GM18909 (cell line): Measurements from ENCODE around the gene POLDIP3.
A peak's percentile ranks its signal among the peaks of the same experiment; 100 is the strongest.
"Not testable (repeated sequence)": the region's sequence is repeated elsewhere in the genome, so short reads cannot be mapped to it uniquely, and the experiment has no call there.

Experiments used
- ATAC-seq: cut with Tn5 transposase; IDR thresholded peaks from one replicate; pipeline ENCODE4 v1.9.1; 2021; ENCODE audit warnings: mild to moderate bottlenecking; ENCODE audit not compliant: unreplicated experiment, poor library complexity

Gene POLDIP3

DNA sequence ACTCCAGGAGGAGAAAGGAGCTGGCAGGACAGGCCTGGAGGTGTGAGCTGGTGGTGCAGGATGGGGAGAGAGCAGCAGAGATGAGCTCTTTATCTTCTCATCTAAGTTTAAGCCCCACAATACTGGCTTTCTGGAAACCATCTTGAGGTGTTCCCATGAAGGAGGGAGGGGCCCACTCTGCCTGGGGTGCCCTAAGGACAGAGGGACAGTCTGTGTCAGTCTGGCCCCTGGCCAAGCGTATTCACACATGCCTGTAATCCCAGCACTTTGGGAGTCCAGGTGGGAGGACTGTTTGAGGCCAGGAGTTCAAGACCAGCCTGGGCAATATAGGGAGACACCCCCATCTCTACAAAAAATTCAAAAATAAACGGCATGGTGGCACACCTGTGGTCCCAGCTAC, 52.0 kb downstream of the POLDIP3 start:
- ATAC-seq = no peak

DNA sequence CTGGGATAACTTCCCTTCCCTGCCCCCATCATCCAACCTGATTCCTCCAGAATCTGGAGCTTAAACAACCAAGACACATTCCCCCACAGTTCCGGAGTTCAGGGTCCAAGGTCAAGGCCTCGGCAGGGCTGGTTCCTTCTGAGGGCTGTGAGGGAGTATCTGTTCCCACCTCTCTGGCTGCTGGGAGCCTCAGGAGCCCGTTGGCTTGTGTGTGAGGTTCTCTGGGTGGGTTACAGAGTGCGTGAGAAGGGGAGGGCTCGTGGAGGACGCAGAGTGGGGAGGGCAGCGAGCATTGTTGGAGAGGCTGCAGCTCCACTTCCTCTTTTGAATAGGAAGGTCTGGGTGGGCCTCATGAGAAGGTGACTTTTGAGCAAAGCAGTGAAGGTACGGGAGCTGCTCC, 52.4 kb downstream of the POLDIP3 start:
- no peak for ATAC-seq

DNA sequence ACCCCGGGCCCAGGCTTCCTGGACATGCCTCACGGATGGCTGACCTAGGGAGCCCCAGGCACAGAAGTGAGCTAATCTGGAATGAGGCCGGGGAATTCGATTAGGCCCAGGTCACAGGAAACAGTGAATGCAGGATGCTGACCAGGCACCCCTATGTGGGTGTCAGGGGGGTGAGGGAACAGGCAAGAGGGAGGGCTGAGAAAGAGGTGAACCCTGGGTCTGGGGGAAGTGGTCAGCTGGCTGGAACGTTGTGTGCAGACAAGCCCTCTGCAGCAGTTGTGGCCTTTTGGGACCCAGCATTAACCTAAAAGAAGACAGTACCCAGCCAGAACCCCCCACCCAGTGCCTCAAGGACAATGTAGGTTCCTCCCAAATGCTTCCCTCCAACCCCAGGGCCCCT, 52.8 kb downstream of the POLDIP3 start:
- ATAC-seq = no peak

DNA sequence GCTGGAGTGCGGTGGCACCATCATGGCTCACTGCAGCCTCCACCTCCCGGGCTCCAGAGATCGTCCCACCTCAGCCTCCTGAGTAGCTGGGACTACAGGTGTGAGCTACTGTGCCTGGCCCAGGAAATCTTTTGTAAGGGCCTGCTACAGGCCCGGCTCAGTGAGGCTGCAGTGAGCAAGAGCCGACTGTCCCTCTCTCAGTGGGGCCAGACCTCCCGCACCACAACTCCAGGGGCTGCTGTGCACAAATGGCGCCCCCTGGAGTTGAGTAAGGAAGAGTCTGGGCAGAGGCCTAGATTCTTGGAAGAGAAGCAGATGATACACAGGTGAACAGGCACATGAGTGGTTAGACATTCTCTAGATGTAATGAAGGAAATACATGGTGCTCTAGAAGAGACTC, 53.9 kb downstream of the POLDIP3 start:
- no peak for ATAC-seq

DNA sequence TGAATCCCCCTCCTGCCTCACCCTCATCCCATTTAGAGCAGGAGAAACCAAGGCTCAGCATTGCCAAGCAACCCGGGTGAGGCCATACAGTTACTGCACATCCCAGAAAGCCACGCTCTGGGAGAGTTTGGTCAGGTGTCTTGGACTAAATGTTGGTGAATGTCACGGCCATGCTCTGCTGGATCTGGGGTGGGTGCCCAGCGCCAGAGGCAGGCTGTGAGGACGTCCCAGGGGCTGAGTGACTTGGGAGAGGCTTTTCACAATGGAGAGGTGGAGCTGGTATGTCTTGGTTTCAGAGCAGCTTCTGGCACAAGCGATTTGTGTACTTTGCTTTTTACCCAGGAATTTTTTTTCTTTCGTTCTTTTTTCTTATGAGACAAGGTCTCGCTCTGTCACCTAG, 54.3 kb downstream of the POLDIP3 start:
- ATAC-seq = no peak

DNA sequence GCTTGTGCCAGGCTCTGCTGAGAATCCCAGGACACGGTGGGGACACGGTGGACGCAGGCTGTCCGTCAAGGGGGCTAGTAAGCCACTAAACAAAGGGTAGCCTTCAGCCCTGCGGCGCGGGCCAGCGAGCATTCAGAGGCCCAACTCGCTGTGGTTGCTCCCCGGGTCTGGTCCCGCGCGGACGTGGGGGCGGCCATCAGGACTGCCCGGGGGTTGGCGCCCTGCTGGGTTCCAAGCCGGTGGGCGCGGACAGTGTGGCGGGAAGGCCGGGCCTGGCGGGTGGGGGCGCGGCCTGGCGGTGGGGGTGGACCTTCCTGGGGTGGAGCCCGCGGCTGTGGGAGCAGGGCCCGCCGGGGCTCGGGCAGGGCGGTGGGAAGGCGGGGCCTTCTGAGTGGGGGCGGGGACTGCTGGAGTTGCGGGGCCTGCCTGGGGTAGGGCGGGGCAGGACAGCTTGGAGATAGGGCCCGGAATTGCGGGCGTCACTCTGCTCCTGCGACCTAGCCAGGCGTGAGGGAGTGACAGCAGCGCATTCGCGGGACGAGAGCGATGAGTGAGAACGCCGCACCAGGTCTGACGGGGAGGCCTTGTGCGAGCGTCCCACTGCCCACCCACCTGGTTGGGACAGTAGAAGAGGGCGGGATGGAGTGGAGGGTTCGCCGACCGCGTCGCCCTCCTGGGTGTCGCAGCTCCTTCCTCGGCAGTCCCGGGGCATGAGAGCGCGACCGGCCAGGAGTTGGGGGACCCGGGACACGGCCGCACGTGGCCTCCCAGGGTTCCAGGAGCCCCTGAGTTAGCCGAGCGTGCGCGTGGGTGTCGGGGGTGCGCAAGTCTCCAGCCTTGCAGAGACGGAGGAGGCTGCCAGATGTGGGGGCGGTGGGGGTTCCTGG, 61.0 kb downstream of the POLDIP3 start, which contains the start of gene SERHL2:
TSS of gene SERHL2 (plus strand) at position 482 of the 887 bp plus-strand sequence. CDS start at position 547, 65 bp downstream.
- peak; percentile 66 for ATAC-seq

DNA sequence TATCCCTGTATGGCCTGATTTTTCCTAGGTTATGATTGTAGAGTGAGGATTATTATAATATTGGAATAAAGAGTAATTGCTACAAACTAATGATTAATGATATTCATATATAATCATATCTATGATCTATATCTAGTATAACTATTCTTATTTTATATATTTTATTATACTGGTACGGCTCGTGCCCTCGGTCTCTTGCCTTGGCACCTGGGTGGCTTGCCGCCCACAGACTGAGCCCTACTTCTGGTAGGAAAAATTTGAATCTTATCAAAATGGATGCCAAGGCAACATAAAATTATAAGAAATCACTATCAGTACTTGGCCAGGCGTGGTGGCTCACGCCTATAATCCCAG, 62.4 kb downstream of the POLDIP3 start:
- not testable (repeated sequence) for ATAC-seq

DNA sequence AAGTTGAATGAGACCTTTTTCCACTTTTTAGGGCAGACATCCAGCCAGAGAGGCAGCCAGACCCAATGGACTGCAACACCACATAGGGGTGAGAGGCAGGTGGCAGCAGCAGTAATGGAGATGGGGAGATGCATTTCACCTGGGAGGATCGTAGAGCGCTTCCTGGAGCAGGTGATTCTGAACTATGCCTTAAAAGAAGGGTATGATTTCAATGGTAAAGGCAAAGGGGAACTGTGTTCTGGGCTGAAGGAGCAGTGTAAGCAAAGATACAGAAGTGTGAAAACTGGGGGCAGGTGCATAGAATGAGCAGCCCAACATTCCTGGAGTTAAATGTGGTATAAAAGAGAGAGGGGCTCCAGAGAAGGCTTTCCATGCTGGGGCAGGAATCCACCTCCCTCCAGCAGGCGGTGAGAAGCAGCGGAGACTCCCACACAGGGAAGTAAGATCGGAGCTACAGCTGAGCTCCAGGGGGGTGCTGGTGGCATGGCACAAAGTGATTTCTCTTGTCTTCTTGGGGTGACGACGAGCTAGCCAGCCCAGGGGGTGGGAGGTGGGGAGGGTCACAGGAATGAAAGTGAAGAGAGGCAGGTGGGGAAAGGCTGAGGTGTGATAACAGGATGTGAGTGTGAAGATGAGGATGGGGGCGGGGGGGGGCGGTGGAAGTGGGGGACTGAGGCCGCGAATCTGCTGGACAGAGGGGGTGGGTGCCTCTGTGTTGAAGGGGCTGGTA, 65.2 kb downstream of the POLDIP3 start:
- ATAC-seq = no peak

DNA sequence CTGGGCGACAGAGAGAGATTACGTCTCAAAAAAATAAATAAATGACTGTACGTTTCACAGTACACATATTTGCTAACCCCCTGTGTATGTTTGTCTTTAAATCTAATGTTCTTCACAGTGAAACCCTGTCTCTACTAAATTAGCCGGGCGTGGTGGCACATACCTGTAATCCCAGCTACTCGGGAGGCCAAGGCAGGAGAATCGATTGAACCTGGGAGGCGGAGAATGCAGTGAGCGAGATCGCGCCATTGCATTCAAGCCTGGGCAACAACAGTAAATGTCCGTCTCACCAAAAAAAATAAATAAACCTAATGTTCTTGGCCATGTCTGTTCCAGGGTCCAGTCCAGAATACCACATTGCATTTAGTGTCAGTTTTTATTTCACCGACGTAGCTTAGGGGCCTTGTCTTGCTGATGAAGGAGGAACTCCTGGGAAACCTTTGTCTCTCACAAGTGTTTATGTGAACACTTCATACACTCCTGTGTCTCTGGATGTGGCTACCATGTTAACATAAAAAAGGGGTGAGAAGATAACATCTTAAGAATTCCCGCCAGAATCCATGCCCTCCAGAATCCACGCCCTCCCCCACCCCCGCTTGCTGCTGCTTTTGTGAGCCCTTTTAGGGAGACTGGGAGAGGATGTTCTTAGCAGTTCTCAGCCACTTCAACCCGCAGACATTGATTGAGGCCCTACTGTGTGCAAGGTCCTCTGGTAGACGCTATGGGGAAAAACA, 65.9 kb downstream of the POLDIP3 start:
- ATAC-seq = no peak

DNA sequence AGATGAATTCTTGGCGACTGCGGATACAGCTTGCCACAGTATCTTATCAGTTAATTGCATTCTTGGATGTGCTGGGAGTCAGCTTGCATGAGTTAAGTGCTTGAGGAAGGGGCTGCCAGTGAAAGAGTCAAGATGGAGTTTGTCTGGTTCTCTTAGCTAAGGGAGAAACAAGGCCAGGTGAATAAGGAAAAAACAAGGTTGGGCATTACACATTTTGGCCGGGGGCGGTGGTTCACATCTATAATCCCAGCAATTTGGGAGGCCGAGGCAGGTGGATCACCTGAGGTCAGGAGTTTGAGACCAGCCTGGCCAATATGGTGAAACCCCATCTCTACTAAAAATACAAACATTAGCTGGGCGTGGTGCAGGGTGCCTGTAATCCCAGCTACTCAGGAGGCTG, 66.6 kb downstream of the POLDIP3 start:
- not testable (repeated sequence) for ATAC-seq

DNA sequence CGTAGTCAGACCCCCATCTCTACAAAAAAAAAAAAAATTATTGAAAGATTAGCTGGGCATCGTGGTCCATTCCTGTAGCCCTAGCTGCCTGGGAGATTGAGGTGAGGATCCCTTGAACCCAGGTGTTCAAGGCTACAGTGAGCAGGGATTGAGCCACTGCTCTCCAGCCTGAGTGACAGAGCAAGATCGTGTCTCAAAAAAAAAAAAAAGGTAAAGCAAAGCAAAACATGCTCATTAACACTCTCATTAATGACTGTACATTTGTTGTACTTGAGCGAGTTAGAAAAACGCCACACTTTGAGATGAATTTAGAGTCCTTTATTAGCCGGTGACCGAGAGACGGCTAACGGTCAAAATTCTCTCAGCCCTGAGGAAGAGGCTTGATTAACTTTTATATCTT, 67.1 kb downstream of the POLDIP3 start:
- ATAC-seq = no peak

DNA sequence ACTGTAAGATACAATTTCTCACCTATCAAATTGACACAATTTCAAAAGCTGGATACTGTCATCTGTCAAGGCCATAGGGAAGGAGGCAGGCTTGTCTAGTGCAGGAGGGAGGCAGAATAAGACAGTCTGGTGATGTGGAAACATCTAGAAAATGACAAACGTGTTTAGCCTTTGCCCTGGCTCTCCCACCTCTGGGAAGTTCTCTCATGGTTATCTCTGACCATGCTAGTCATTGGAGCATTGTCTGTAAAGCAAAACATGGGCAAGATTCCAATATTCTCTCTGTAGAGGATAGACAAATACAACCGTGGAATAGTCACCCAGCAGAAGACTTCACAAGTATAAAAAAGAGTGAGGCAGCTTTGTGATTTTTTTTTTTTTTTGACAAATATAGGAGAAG, 70.0 kb downstream of the POLDIP3 start:
- no peak for ATAC-seq

DNA sequence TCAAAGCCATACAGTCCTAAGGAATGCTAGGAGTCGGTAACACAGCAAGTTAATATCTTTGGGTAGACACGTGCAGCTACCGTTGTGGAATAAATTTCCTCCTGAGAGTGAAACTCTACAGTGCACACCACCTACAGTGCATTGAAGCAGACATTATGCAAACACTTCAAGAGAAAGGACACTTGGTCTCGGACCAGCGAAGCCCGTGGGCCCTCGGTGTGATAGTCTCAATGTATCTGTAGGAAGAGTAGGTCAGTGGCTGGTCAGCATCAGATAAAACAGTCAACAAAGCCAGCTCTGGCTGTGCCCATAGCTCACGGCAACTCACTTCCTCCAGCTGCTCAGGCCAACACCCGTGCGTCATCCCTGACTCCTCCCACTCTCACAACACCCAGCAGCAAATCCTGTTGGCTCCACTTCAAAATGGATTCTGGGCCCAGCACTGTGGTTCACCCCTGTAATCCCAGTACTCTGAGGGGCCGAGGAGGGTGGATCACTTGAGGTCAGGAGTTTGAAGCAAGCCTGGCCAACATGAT, 75.4 kb downstream of the POLDIP3 start:
- peak; percentile 47 for ATAC-seq

DNA sequence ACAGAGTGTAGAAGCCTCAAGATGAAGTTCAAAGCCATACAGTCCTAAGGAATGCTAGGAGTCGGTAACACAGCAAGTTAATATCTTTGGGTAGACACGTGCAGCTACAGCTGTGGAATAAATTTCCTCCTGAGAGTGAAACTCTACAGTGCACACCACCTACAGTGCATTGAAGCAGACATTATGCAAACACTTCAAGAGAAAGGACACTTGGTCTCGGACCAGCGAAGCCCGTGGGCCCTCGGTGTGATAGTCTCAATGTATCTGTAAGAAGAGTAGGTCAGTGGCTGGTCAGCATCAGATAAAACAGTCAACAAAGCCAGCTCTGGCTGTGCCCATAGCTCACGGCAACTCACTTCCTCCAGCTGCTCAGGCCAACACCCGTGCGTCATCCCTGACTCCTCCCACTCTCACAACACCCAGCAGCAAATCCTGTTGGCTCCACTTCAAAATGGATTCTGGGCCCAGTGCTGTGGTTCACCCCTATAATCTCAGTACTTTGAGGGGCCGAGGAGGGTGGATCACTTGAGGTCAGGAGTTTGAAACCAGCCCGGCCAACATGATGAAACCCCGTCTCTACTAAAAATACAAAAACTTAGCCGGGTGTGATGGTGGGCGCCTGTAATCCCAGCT, 77.4 kb downstream of the POLDIP3 start:
- ATAC-seq = peak; percentile 59

DNA sequence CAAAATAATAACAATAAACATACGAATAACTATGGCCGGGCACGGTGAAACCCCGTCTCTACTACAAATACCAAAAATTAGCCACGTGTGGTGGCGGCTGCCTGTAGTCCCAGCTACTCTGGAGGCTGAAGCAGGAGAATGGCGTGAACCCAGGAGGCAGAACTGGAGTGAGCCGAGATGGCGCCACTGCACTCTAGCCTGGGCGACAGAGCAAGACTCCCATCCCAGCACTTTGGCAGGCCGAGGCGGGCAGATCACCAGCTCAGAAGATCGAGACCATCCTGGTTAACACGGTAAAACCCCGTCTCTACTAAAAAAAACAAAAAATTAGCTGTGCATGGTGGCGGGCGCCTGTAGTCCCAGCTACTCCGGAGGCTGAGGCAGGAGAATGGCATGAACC, 78.0 kb downstream of the POLDIP3 start:
- not testable (repeated sequence) for ATAC-seq

DNA sequence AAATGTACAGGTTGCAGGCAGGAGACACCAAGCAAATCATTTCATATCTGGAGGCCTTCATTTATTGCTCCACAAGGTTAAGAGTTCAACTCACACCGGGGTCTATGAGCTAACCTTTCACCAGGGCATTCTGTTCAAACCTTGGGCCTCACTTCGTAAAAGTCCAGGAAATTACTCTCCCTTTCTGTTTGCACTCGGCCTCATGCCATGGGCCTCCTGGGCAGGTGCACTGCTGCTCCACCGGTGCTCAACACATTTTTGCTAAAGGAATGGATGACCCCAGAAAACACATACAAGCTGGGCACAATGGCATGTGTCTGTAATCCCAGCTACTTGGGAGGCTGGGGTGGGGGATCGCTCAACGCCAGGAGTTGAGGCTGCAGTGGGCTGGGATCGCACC, 78.5 kb downstream of the POLDIP3 start:
- no peak for ATAC-seq

DNA sequence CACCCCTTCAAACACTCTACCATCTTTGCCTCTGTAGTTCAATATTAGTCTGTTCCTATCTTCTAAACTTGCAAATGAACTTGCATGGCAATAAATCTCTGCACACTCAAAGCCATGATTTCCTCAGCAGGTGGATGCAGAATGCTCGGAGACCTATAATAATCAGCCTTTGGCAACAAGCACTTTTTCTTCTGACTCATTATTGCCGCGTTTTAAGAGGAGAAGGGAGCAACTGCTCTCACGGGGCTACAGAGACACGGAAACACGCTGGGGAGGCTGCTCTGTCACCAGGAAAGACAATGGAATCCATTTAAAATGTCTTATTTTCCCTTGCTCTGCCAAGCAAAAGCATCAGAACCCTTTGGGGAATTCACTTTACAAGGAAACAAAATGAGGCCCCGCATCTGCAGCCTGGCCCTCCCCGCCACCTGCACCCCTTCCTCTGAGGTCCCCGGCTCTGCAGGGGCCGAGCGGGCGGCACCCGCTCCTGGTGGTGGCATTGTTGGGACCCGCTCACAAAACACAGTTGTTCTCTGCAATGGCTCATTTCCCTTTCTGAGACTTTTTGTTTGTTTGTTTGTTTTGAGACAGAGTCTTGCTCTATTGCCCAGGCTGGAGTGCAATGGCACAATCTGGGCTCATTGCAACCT, 79.5 kb downstream of the POLDIP3 start:
- not testable (repeated sequence) for ATAC-seq
